NT2/D1 (cell line): ENCODE measurements around the gene ABI1.

Experiments
- YY1 ChIP-seq: IDR thresholded peaks from 2 replicates; pipeline ENCODE4 v1.6.1; 2011; ENCODE audit not compliant: insufficient read length, insufficient read depth
- ZNF274 ChIP-seq: IDR thresholded peaks from 2 replicates; pipeline ENCODE4 v1.6.1; 2011; ENCODE audit warnings: mild to moderate bottlenecking, low read depth, low read length

DNA sequence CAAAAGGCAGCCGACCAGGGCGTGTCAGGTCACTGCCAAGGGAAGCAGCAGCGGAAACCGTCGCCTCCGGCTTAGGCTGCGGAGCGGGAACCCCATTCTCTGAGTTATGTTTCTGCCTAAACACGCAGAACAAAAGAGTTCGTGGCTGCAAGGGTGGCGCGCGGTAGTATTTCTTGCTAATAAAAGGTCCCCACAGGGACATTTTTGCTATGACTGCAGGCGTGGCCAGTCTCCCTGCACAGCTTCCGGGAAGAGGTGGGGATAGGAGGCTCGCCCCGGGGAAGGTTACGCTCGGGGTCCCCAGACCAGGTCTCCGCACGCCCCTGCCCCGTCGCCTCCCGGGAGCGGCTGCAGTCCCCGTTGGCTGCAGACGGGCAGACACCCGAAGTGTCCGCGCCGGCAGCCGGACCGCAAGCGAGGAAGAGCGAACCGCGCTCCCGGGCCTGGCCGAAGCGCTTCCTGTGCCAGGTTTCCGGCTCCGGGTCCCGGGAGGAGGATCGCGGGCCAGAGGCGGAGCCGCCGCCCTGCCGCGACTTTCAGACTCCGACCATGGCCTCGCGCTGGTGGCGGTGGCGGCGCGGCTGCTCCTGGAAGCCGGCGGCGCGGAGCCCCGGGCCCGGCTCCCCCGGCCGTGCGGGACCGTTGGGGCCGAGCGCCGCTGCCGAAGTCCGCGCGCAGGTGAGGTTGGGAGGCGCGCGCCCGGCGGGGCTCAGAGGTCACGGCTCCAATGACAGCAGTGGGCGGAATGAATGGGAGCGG lies 163.4 kb downstream of the ABI1 start, which contains the start of gene PDSS1:
- no peak for TF ChIP-seq ZNF274
- no peak for TF ChIP-seq YY1
